Activated CD8-positive, alpha-beta memory T cell treated with anti-CD3 and anti-CD28 coated beads for 36 hours (primary cell): ENCODE data around the gene PPARGC1A. TPM values are rescaled to one million over a fixed set of nuclear protein-coding genes. Genes with fewer than 3 reads are reported as not detected.

Source experiments
- CTCF ChIA-PET: fragments of 350-600 bp; sonication (Branson Sonifier 250); formaldehyde crosslinking; loops from one replicate; lab custom pipeline; 2021; ENCODE audit warnings: antibody characterized with exemption; lab: Charles Lee
- POLR2A ChIA-PET: fragments of 350-600 bp; sonication (Branson Sonifier 250); formaldehyde crosslinking; loops from one replicate; lab custom pipeline; 2021; ENCODE audit warnings: antibody characterized with exemption; lab: Charles Lee
- total RNA-seq, 2 experiments: library from RNA; stranded (reverse); gene quantifications; one replicate each; pipeline ENCODE4 v1.2.3, GENCODE V29; 2021

Gene PPARGC1A
- total RNA-seq, 2 experiments from 2014 or later = not detected

GRCh38 chr4:23884741-23885140, 5.1 kb downstream of the PPARGC1A start:
- POLR2A ChIA-PET = no interaction called here
- CTCF ChIA-PET = no interaction called here

- POLR2A ChIA-PET = no interaction called here
- CTCF ChIA-PET = no interaction called here
These were observed 5.6 kb downstream of the PPARGC1A start for GRCh38 chr4:23884261-23884660.

- ChIA-PET CTCF (no interaction called here), POLR2A (no interaction called here)
These were observed 6.8 kb downstream of the PPARGC1A start for GRCh38 chr4:23882976-23883531.

GRCh38 chr4:23881674-23882337, 8.0 kb downstream of the PPARGC1A start:
- ChIA-PET POLR2A (no interaction called here), CTCF (no interaction called here)

- ChIA-PET CTCF (no interaction called here), POLR2A (no interaction called here)
These were observed 8.8 kb downstream of the PPARGC1A start for GRCh38 chr4:23881052-23881501.

GRCh38 chr4:23878912-23879732, 10.7 kb downstream of the PPARGC1A start:
- CTCF ChIA-PET = no interaction called here

GRCh38 chr4:23878246-23878891, 11.5 kb downstream of the PPARGC1A start:
- ChIA-PET POLR2A (no interaction called here), CTCF (no interaction called here)

More at GRCh38 chr4:23878912-23879732, 10.7 kb downstream of the PPARGC1A start:
- POLR2A ChIA-PET = no interaction called here

GRCh38 chr4:23877758-23878229, 12.1 kb downstream of the PPARGC1A start:
- CTCF ChIA-PET = no interaction called here
- POLR2A ChIA-PET = no interaction called here

- ChIA-PET POLR2A (no interaction called here), CTCF (no interaction called here)
These were observed 13.3 kb downstream of the PPARGC1A start for GRCh38 chr4:23876418-23877089.

GRCh38 chr4:23875317-23875716, 14.5 kb downstream of the PPARGC1A start:
- CTCF ChIA-PET = no interaction called here
- POLR2A ChIA-PET = no interaction called here

- ChIA-PET CTCF (no interaction called here), POLR2A (no interaction called here)
These were observed 15.3 kb downstream of the PPARGC1A start for GRCh38 chr4:23874536-23874901.

GRCh38 chr4:23873717-23874535, 15.9 kb downstream of the PPARGC1A start:
- ChIA-PET CTCF (no interaction called here), POLR2A (no interaction called here)

- POLR2A ChIA-PET = interaction anchor here (0.6 kb wide), 1 partner anchor 97 kb away, joined by 6 read pairs; no protein-coding TSS in a partner anchor
- CTCF ChIA-PET = no interaction called here
These were observed 18.4 kb downstream of the PPARGC1A start for GRCh38 chr4:23871426-23871825.

- POLR2A ChIA-PET = no interaction called here
- CTCF ChIA-PET = no interaction called here
These were observed 23.3 kb downstream of the PPARGC1A start for GRCh38 chr4:23866450-23867075.

- ChIA-PET POLR2A (no interaction called here), CTCF (no interaction called here)
These were observed 27.9 kb downstream of the PPARGC1A start for GRCh38 chr4:23861897-23862296.

- ChIA-PET POLR2A (no interaction called here), CTCF (no interaction called here)
These were observed 28.9 kb downstream of the PPARGC1A start for GRCh38 chr4:23860919-23861318.

- CTCF ChIA-PET = no interaction called here
- POLR2A ChIA-PET = no interaction called here
These were observed 32.4 kb downstream of the PPARGC1A start for GRCh38 chr4:23857367-23857959.

GRCh38 chr4:23856630-23857029, 33.2 kb downstream of the PPARGC1A start:
- ChIA-PET CTCF (no interaction called here), POLR2A (no interaction called here)
